Measurements from ENCODE around the gene SORL1.

Gene SORL1

DNA sequence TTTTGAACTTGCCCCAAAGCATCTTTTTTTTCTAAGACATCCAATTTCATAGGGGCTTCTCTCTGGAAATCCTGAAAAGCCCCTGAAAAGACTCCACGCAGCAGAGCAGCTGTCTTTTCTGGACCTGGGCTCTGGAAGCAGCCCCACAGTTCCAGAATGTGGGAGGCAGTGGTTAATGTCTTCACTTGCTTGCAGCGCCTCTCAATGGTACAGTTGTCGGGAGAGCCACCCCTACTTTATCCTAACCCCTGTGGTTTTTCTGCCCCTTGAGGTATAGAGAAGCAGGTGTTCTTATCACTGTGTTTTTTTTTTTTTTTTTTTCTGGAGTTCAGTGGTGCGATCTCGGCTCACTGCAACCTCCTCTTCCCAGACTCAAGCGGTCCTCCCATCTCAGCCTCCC is 84.0 kb downstream of the SORL1 start:
- no peak for DNase-seq (ENCODE audit: low spot score)

- no peak for DNase-seq (ENCODE audit: low spot score)
These were observed 85.9 kb downstream of the SORL1 start for GRCh38 chr11:121538054-121538453.

GRCh38 chr11:121539000-121539399 is 86.9 kb downstream of the SORL1 start:
- no peak for DNase-seq (ENCODE audit: low spot score)

GRCh38 chr11:121540627-121541026 is 88.5 kb downstream of the SORL1 start:
- no peak for DNase-seq (ENCODE audit: low spot score)

DNA sequence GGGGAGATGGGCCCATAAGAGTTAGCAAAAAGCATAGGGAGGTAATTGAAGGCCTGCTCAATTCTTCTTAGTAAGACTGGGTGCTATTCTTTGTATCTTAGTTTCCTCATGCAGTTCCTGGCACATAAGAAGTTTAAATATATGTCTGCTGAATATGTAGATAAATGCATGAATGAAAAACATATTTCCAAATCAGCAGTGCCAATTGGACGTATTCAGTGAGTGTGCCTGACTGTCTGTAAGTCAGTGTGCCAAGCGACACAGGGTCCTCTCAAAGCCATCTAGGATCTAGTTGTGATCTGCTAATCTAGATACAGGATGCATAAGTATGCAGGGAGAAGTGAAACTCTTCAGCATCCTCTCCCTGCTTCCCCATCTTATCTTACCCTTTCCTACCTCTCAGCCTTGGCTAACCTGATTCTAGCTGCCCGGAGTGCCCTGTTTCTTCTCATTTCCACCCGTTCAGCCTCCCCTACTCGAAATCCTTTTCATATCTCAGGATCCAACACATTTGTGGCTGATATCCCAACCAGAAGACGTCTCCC is 91.8 kb downstream of the SORL1 start:
- no peak for DNase-seq (ENCODE audit: low spot score)

- no peak for DNase-seq (ENCODE audit: low spot score)
These were observed 92.8 kb downstream of the SORL1 start for GRCh38 chr11:121544956-121545355.

DNA sequence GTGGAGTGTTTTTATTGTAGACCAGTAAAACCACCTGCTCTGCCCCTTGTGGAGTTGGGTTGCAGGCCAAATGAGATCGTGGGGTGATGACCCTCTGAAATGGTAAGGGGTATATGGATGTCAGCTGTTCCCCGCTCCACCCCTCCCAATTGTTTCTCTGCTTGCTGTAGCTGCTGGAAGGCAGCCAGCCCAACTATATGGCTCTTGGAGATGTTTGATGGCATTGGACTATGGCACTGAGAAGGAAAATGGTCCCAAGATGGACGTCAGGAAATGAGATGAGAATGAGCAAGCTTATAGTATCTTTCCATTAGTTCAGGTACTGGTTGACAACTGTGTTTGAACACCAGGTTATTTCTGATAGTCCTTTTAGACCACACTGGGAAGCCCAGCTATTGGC is 95.5 kb downstream of the SORL1 start:
- no peak for DNase-seq (ENCODE audit: low spot score)

DNA sequence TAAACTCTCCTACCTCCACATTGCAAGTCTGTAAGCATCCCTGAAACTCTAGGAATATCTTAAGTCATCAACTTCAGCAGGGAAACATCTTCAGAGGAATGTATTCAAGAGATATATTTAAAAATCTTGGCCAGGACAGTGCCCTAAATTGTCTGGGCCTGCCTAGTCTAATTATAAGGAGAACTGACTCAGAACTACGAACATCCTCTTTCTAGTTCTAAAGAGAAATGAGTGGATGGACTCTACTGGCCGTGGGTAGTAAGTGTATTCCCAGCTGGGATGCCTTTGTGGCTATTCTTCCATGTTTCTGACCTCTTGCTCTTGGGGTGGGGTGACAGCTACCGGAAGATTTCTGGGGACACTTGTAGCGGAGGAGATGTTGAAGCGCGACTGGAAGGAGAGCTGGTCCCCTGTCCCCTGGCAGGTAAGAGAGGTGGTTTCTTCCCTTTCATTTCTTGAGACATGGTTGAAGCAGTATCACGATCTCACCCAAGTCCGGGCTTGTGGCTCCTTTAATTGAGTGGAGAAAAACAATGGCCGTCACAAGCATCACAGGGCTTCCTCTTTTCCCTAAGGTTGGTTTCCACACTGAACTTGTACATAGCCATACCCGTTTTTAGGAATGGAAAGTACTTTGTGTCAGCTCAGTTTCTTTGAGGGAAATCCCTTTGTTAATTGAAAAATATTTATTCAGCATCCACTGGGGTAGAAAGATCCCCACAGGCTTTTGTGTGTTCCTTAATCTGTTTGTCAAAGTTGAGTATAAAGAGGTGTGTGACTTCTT is 98.3 kb downstream of the SORL1 start:
- DNase-seq (ENCODE audit: low spot score): no peak

- DNase-seq (ENCODE audit: low spot score): no peak
These were observed 99.3 kb downstream of the SORL1 start for GRCh38 chr11:121551463-121551862.

- DNase-seq (ENCODE audit: low spot score): no peak
These were observed 100.0 kb downstream of the SORL1 start for GRCh38 chr11:121552154-121552553.

DNA sequence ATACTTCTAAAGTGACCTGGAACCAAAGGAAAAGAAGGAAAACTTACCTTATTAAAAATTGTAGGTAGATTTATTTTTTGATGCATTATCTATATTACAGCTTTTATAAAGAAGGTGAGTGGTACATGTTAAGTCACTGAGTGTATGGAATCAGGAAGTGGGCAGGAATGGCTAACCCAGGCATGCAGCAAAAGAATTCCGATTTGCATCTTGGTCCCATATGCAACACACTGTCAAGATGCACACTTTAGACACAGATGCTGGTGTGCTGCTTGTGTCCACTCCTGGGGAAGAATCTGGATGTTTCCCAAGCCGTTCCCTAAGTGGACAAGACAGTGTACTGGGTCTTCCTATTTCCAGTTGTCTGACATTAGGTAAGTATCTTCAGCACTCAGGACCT is 100.5 kb downstream of the SORL1 start:
- DNase-seq (ENCODE audit: low spot score): no peak

GRCh38 chr11:121553389-121553788 is 101.3 kb downstream of the SORL1 start:
- no peak for DNase-seq (ENCODE audit: low spot score)

GRCh38 chr11:121553806-121554205 is 101.7 kb downstream of the SORL1 start:
- no peak for DNase-seq (ENCODE audit: low spot score)

- DNase-seq (ENCODE audit: low spot score): no peak
These were observed 102.4 kb downstream of the SORL1 start for GRCh38 chr11:121554552-121554951.

DNA sequence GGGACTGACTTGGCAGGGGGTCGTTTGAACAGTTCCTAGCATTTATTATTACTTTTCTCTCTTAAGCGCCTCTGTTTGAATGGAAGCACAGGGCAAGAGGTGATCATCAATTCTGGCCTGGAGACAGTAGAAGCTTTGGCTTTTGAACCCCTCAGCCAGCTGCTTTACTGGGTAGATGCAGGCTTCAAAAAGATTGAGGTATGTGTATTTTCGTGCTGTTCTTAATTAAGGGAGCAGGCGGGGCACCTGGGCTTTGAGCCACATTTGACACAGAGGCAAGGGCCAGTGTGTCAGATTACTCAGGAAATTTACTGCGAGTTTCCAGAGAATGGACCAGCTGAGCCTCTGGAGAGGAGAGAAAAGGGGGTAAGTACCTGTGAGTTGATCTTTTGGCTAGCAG is 103.0 kb downstream of the SORL1 start:
- DNase-seq (ENCODE audit: low spot score): no peak

DNA sequence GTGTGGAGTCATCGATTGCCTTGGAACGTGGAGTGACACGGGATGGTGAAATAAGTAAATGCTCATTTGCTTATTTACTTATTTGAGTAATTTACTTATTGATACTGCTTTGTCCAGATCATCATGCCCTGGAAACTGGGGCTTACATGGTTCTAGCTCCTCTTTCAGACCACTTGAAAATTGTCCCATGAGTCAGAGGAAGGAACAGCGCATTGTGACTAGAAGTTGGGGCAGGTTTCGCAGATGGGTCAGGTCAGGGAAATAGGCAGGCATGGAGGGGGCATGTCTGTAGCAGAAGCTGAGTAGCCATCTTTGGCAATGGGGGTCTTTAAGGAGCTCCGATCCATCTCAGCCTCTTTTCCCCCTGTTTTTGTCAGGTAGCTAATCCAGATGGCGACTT is 104.8 kb downstream of the SORL1 start:
- no peak for DNase-seq (ENCODE audit: low spot score)

DNA sequence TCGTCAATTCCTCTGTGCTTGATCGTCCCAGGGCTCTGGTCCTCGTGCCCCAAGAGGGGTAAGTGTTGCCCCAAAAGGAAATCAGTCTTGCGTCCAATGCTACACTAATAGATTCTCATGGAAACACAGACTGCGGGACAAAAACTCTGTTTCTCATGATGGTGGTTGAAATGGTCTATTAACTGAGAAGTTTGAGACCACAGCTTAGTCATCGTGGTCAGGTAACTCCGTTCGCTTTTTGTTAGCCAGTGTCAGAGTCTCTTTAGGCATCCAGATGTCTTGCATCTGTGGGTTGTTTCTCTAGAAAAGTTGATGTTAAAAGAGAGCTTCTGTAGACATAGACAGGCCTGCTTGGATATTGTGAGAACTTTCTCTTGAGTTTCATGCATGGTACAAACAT is 105.2 kb downstream of the SORL1 start:
- DNase-seq (ENCODE audit: low spot score): no peak

- no peak for DNase-seq (ENCODE audit: low spot score)
These were observed 107.6 kb downstream of the SORL1 start for GRCh38 chr11:121559606-121560200.

GRCh38 chr11:121560236-121560635 is 108.1 kb downstream of the SORL1 start:
- DNase-seq (ENCODE audit: low spot score): no peak

DNA sequence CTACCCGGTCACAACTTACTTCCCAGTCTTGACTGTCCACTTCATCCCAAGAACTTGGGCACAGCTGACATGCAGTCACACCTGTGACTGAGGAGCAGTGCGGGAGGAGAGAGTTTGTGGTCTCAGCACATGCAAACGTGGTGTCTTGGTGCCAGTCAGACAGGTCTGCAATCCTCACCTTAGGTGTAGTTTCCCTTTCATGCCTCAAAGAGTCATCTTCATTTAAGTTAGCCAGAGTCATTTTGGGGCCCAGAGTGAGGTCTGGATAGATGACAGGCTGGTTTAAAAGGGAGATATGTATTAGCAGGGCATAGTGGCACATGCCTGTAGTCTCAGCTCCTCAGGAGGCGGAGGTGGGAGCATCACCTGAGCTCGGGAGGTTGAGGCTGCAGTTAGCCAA is 109.1 kb downstream of the SORL1 start:
- no peak for DNase-seq (ENCODE audit: low spot score)

- DNase-seq (ENCODE audit: low spot score): no peak
These were observed 109.6 kb downstream of the SORL1 start for GRCh38 chr11:121561716-121562115.

- no peak for DNase-seq (ENCODE audit: low spot score)
These were observed 110.9 kb downstream of the SORL1 start for GRCh38 chr11:121563003-121563402.

GRCh38 chr11:121563900-121564822 is 112.0 kb downstream of the SORL1 start:
- no peak for DNase-seq (ENCODE audit: low spot score)

Measured in D341Med (cell line).